Thymus (tissue), 11 donors: Measurements from ENCODE around the gene NFIB. TPM values are rescaled to one million over a fixed set of nuclear protein-coding genes. Genes with fewer than 3 reads are reported as not detected.

ENCODE experiments used
- DNase-seq, 9 donors: peaks; one replicate each; pipeline ENCODE4 v3.0.0-alpha.2; 2013; ENCODE audit warnings: low spot score in 9 of 9, low read depth in 6 of 9, missing footprints in 1 of 9
- H3K27ac ChIP-seq, 2 donors: one replicate each; pipeline ENCODE4 v1.5.1; 2013; ENCODE audit warnings: control low read depth in 1 of 2, low read depth in 1 of 2, low read length in 1 of 2, mild to moderate bottlenecking in 1 of 2, moderate library complexity in 1 of 2
- H3K27me3 ChIP-seq, 2 donors: one replicate each; pipeline ENCODE4 v1.5.1; 2013; ENCODE audit warnings: low read length in 1 of 2; ENCODE audit not compliant: control insufficient read depth in 2 of 2, insufficient read depth in 1 of 2
- H3K36me3 ChIP-seq, 2 donors: one replicate each; pipeline ENCODE4 v1.5.1; 2013; ENCODE audit warnings: low read length in 1 of 2, mild to moderate bottlenecking in 1 of 2, moderate library complexity in 1 of 2; ENCODE audit not compliant: control insufficient read depth in 2 of 2, insufficient read depth in 2 of 2
- H3K4me1 ChIP-seq, 2 donors: one replicate each; pipeline ENCODE4 v1.5.1; 2013; ENCODE audit warnings: low read length in 2 of 2; ENCODE audit not compliant: control insufficient read depth in 2 of 2, insufficient read depth in 2 of 2
- H3K4me3 ChIP-seq, 2 donors: one replicate each; pipeline ENCODE4 v1.5.1; 2013; ENCODE audit warnings: low read length in 2 of 2, control low read depth in 1 of 2, mild to moderate bottlenecking in 1 of 2
- H3K9me3 ChIP-seq, 2 donors: one replicate each; pipeline ENCODE4 v1.5.1; 2013; ENCODE audit warnings: low read length in 1 of 2, mild to moderate bottlenecking in 1 of 2; ENCODE audit not compliant: control insufficient read depth in 2 of 2, insufficient read depth in 1 of 2
- WGBS: extraction: QIAGEN DNeasy Blood & Tissue Kit; methylation state at CpG from one replicate; pipeline ENCODE4 v1.1.7; 2013; 5-methylcytosine and 5-hydroxymethylcytosine counted together
- polyA plus RNA-seq: library from polyadenylated mRNA; stranded (reverse); fragments of 200-250 nt; gene quantifications from one replicate; pipeline ENCODE4 v1.2.3, GENCODE V29; 2013
- total RNA-seq: library from RNA; stranded (reverse); fragments of 120-200 nt; gene quantifications from one replicate; pipeline ENCODE4 v1.2.4, GENCODE V29; 2013
- donor health status: healthy.

The NFIB gene
- total and polyA plus RNA-seq, 2 donors, result 10.3 to 12.4 TPM

DNA sequence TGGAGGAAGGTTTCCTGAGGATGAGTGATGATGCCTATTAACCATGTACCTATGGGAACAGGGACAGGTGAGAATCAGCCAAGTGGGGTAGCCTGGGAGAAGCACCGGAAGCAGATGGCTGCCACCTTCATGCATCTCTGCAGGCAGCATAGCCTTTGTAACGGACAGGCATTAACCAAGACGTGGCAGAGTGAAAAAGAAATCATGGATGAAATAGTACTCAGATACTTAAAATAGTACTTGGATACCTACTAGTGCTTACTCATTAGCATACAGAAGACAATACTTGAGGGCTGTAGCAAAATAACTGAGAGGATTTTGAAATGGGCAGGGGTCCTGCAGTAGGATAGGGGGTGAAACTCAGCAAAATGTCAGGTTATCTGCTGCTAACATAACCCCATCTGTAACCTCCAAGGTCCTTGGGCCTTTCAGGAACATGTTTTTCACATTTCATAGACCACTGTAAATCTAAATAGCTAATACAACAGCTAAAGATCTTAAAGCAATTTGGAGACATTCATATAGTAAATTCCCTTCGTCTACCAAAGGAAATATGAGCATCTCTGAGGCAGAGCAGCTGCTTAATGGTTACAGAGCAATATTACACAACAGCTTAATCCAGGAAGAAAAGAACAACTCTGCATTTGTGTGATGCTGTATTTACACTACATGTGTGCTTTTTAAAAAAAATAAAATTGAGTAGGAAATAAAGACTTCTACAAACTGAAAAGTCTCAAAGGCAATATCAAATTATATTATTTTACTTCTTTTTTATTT, 154.3 kb downstream of the NFIB start:
- Histone ChIP-seq H3K27ac (no peak overlapping the region), H3K36me3 (no peaks in the 10 kb centered on the region), H3K9me3 (no peaks in the 10 kb centered on the region), H3K4me3 (no peak overlapping the region), H3K27me3 (no peaks in the 10 kb centered on the region), H3K4me1 (peaks cover 0 to 6% of the 10 kb centered on the region in 2 donors)
- no peak for DNase-seq
- WGBS, result 89% methylated on average over 4 of the region's 4 CpGs

DNA sequence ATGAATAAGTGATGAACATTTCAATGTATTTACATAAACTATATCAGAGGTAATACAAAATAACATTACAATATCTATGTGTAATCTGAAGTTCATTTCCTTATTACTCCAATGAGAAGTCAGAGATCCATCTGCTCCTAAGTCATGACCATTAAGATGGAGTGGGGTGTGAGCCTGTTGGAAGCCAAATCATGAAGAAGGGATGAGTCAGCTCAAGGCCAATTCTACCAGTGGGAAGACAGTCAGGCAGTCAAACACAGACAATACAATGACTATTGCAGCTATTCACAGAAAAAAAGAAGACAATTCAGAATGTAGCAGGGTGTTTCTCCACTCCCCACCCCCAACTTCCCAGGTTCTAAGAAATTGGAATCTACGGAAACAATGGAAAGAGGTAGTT, 155.0 kb downstream of the NFIB start:
- DNase-seq, result no peak
- Histone ChIP-seq H3K27me3 (no peaks in the 10 kb centered on the region), H3K4me3 (no peak overlapping the region), H3K27ac (no peak overlapping the region), H3K9me3 (no peaks in the 10 kb centered on the region), H3K36me3 (no peaks in the 10 kb centered on the region), H3K4me1 (peaks cover 0 to 6% of the 10 kb centered on the region in 2 donors)
- 95% methylated on average over 1 of the region's 1 CpG for WGBS

DNA sequence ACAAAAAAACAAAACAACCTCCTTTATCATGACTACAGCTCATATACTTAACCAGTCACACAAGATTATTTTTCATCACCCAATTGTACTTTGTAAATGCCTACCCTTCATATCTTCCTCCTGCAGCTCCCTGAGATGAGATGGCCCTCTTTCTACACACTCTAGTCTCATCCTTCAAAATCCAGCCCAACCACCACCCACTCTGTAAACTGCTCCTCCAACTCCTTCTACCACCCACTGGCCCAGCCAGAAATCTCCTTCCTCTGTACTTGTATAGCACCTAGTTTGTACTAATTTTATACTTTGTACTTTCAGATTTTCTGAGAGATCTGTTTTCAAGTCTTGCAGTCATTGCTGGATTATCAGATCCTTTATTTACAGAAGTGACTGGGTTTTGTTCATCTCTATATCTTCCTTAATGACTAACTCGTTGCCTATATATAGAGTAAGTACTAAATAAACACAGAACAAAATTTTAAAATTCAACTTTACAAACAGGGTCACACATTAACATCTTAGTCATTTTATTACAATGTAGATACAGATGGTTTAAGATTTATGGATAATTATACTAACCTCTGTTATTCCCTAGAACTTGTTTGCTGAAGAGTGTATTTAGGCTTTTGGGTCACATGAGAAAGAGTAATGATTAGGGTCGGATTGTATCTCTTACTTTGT, 155.7 kb downstream of the NFIB start:
- no peak for DNase-seq
- H3K9me3 ChIP-seq, result no peaks in the 10 kb centered on the region
- H3K4me3 ChIP-seq, result no peak overlapping the region
- H3K36me3 ChIP-seq, result no peaks in the 10 kb centered on the region
- WGBS, result 93% methylated on average over 2 of the region's 2 CpGs
- H3K4me1 ChIP-seq, result peaks cover 0 to 6% of the 10 kb centered on the region in 2 donors
- peaks cover 0 to under 1% of the 10 kb centered on the region in 2 donors for H3K27me3 ChIP-seq
- H3K27ac ChIP-seq, result no peak overlapping the region

DNA sequence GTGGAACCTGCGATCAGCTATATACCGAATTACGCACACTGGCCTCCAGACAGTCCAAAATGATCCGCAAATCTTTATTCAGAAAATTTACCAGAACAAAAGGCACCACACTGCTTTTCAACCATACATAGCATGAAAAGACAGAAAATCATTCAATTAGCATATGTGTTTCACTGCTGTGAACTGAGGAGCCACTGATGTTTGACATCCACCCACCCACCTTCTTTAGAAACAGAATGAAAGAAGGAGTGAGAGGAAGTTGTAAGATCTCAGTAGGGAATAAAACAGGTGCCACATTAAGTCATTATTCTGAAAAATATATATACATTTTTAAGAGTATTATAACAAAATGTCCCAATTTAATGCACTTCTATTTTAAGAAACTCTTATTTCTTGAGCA, 156.8 kb downstream of the NFIB start:
- no peaks in the 10 kb centered on the region for H3K9me3 ChIP-seq
- peaks cover 0 to 6% of the 10 kb centered on the region in 2 donors for H3K4me1 ChIP-seq
- peaks cover 0 to 3% of the 10 kb centered on the region in 2 donors for H3K27me3 ChIP-seq
- no peak for DNase-seq
- H3K36me3 ChIP-seq, result no peaks in the 10 kb centered on the region
- H3K4me3 ChIP-seq, result no peak overlapping the region
- WGBS, result 98% methylated on average over 4 of the region's 4 CpGs
- H3K27ac ChIP-seq, result no peak overlapping the region

DNA sequence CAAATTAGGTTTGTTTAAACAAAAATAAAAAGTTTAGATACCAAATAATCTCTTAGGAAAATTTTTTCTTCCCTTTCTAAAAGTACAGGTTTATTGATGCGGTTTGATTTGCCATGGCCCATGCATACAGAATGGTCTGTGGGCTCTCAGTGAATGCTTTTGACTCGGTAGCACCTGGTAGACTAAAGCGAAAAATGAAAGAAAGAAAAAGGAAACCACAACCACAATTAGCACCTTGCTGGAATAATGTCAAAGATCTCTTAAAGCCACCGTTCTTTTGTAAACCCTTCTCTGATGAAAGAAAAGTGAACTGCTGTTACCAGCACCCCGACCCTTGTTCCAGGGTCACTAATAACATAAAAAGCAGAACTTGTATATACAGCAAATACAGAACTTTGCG, 157.9 kb downstream of the NFIB start:
- peak in 3 of 9 donors; percentile 2 to 58 (median 6) for DNase-seq
- Histone ChIP-seq H3K27me3 (peaks cover 0 to 3% of the 10 kb centered on the region in 2 donors), H3K4me3 (no peak overlapping the region), H3K36me3 (no peaks in the 10 kb centered on the region), H3K9me3 (no peaks in the 10 kb centered on the region), H3K27ac (no peak overlapping the region), H3K4me1 (peaks cover 0 to 6% of the 10 kb centered on the region in 2 donors)
- 11% methylated on average over 6 of the region's 6 CpGs for WGBS

DNA sequence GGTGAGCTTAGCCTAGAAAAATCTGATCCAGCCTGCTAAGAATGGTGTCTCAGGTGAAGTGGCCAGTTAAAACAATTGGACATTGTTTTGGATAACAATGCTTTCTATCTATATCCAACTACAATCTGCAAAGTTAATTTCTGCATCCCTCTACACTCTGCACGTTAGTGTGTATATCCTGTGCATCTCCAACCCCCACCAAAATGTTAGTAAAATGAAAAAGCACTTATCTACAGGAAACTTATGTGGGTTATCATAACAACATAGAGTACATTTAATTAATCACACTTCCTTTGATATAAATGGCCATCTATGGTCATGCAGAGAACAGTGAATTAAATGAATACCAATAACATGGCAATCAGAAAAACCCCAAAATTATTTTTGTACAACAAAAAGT, 158.7 kb downstream of the NFIB start:
- DNase-seq, result no peak
- Histone ChIP-seq H3K27ac (no peak overlapping the region), H3K27me3 (peaks cover 0 to 3% of the 10 kb centered on the region in 2 donors), H3K36me3 (no peaks in the 10 kb centered on the region), H3K9me3 (no peaks in the 10 kb centered on the region), H3K4me3 (no peak overlapping the region), H3K4me1 (peaks cover 0 to 6% of the 10 kb centered on the region in 2 donors)
- WGBS, result 3% methylated on average over 1 of the region's 1 CpG

DNA sequence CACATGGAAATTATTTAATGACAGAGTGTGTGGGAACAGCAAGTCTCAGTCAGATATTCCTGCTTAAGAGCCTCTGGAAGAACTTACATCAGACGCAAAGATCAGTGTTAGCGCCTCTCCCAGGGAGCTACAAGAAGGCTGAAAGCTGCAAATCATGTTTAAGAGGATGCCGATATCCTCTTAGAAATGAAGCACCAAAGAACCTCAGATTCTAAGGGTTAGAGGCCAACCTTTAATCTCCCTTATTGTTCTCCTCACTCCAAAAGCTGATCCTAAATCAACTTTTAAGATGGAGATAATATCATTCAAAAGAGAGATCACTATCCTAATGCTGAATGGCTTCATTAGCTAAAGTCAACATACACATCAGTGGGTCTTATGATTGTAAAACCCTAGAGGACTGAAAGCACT, 160.6 kb downstream of the NFIB start:
- DNase-seq, result no peak

DNA sequence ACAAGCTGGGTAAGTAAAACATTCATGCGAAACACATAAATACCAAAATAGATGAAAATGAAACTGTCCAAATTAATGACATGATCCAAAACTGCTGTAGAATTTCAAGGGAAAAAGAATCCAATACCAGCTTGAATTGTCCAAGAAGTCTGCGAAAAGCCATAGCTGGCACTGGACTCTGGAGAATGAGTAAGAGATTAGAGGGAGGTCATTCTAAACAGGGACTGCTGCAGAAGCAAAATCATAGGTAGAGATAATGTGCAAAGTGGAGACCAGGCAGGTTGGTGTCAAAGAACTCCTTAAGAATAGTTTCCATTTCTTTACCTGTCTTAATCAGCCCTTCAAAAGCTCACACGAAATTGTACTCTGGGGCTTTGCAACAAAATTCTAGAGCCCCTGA, 162.5 kb downstream of the NFIB start:
- H3K9me3 ChIP-seq, result no peaks in the 10 kb centered on the region
- H3K4me1 ChIP-seq, result peaks cover 0 to 5% of the 10 kb centered on the region in 2 donors
- no peak for DNase-seq
- H3K27ac ChIP-seq, result no peak overlapping the region
- 90% methylated on average over 3 of the region's 3 CpGs for WGBS
- H3K27me3 ChIP-seq, result peaks cover 0 to 3% of the 10 kb centered on the region in 2 donors
- no peak overlapping the region for H3K4me3 ChIP-seq
- no peaks in the 10 kb centered on the region for H3K36me3 ChIP-seq

More for the DNA sequence above, 160.6 kb downstream of the NFIB start:
- 85% methylated on average over 3 of the region's 3 CpGs for WGBS
- no peak overlapping the region for H3K4me3 ChIP-seq
- no peaks in the 10 kb centered on the region for H3K36me3 ChIP-seq
- H3K9me3 ChIP-seq, result no peaks in the 10 kb centered on the region
- H3K4me1 ChIP-seq, result peaks cover 0 to 6% of the 10 kb centered on the region in 2 donors
- no peak overlapping the region for H3K27ac ChIP-seq
- H3K27me3 ChIP-seq, result peaks cover 0 to 3% of the 10 kb centered on the region in 2 donors

DNA sequence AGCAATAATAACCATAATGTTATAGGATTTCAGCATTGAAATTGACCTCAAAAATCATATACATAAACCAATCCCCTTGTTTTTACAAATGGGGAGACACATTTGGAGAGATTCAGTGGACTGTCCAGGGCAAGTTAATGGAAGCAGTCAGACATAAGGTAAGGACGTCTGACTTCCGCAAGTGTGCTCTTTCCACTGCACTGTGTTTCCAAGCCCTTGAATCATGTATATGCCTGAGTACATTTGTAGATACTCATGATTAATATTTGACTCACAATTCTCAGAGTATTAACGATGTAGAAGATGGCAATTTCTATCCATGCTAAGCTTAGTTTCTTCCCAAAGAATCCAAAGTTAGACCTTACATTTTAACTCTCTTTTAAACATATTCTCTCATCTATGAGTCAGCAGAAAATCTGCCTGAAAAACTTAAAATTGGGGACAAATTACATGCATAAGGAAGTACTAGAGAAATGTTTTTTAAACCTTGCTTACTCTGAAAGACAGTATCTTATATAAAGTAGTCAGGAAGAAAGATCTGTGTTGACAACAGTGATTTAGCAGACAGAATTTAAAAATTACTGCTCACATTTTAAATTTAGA, 165.3 kb downstream of the NFIB start:
- Histone ChIP-seq H3K9me3 (no peaks in the 10 kb centered on the region), H3K4me3 (no peak overlapping the region), H3K4me1 (no peaks in the 10 kb centered on the region), H3K36me3 (no peaks in the 10 kb centered on the region), H3K27me3 (peaks cover 0 to 3% of the 10 kb centered on the region in 2 donors), H3K27ac (no peak overlapping the region)
- WGBS, result 97% methylated on average over 3 of the region's 3 CpGs
- DNase-seq, result no peak
